Measurements from ENCODE around the gene FMC1. TPM values are rescaled to one million over a fixed set of nuclear protein-coding genes. Genes with fewer than 3 reads are reported as not detected.

Gene FMC1
- total RNA-seq, 4 donors from 2014 or later: 16.6 to 18.2 (median 17.3) TPM

DNA sequence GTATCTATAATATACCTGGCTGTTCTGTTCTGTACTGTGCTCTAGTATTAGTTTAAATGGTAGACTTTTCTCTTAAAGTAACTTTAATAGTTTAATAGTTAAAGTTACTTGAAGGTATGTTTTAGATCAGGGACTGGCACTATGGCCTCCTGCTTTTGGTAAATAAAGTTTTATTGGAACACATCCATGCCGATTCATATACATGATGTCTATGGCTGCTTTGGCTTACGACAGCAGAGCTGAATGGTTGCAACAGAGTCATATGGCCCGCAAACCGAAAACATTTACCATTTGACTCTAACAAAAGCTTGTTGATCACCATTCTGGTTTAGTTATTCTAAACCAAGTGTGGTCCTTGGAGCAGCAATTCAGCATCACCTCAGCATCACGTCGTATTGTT, 25.3 kb downstream of the FMC1 start:
- no peak for TF ChIP-seq POLR2AphosphoS5 (IDR thresholded peaks at IDR 0.05)
- no peak for TF ChIP-seq EP300 (IDR thresholded peaks at IDR 0.05)
- TF ChIP-seq POLR2A (IDR thresholded peaks at IDR 0.05): no peak
- TF ChIP-seq, protein P1, sequence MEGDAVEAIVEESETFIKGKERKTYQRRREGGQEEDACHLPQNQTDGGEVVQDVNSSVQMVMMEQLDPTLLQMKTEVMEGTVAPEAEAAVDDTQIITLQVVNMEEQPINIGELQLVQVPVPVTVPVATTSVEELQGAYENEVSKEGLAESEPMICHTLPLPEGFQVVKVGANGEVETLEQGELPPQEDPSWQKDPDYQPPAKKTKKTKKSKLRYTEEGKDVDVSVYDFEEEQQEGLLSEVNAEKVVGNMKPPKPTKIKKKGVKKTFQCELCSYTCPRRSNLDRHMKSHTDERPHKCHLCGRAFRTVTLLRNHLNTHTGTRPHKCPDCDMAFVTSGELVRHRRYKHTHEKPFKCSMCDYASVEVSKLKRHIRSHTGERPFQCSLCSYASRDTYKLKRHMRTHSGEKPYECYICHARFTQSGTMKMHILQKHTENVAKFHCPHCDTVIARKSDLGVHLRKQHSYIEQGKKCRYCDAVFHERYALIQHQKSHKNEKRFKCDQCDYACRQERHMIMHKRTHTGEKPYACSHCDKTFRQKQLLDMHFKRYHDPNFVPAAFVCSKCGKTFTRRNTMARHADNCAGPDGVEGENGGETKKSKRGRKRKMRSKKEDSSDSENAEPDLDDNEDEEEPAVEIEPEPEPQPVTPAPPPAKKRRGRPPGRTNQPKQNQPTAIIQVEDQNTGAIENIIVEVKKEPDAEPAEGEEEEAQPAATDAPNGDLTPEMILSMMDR (IDR thresholded peaks at IDR 0.05): no peak
- WGBS, 2 donors (ENCODE audit: low coverage in 1 of 2): 77 to 86% methylated on average over 2 to 6 of the region's 6 CpGs
- no peak for ATAC-seq
- peaks cover 13 to 97% (median 21%) of the 10 kb centered on the region in 3 donors for H3K4me1 ChIP-seq
- H3K36me3 ChIP-seq: peaks cover 0 to 15% of the 10 kb centered on the region in 2 donors
- H3K4me3 ChIP-seq: no peak overlapping the region
- no peak overlapping the region for H3K27ac ChIP-seq
- no peaks in the 10 kb centered on the region for H3K27me3 ChIP-seq
- H3K9me3 ChIP-seq: no peaks in the 10 kb centered on the region

- Histone ChIP-seq H3K36me3 (peaks cover 0 to 15% of the 10 kb centered on the region in 2 donors), H3K27ac (no peak overlapping the region), H3K9me3 (no peaks in the 10 kb centered on the region), H3K27me3 (no peaks in the 10 kb centered on the region), H3K4me1 (peaks cover 15 to 97% (median 24%) of the 10 kb centered on the region in 3 donors), H3K4me3 (no peak overlapping the region)
- 55 to 56% methylated on average over 5 to 6 of the region's 6 CpGs for WGBS, 2 donors (ENCODE audit: low coverage in 1 of 2)
- no peak for ATAC-seq
- TF ChIP-seq EP300 (IDR thresholded peaks at IDR 0.05) (no peak), POLR2A (IDR thresholded peaks at IDR 0.05) (no peak), POLR2AphosphoS5 (IDR thresholded peaks at IDR 0.05) (no peak)
Observed at GRCh38 chr7:139367438-139368155, 26.5 kb downstream of the FMC1 start.

DNA sequence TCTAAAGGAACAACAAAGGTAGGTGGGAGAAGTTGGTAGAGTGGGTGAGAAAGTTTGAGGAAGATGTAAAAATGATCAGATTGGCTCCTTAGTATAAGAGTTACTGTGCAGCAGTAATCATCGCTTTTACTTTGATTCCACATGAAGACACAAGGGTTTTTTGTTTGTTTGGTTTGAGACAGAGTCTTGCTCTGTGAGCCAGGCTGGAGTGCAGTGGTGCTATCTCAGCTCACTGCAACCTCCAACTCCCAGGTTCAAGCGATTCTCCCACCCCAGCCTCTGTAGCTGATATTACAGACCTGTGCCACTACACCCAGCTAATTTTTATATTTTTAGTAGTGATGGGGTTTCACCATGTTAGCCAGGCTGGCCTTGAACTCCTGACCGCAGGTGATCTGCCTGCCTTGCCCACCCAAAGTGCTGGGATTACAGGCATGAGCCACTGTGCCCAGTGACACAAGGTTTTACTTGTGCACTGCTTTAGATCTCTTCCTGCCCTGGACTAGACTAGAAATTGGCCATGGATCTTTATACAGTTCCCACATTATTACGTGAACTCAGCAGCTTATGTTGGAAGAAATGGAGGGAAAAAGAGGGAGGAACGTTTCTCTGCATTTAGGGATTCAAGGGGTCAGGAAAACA, 29.3 kb downstream of the FMC1 start:
- Histone ChIP-seq H3K27me3 (no peaks in the 10 kb centered on the region), H3K9me3 (no peaks in the 10 kb centered on the region), H3K4me1 (peaks cover 15 to 95% (median 20%) of the 10 kb centered on the region in 3 donors), H3K4me3 (no peak overlapping the region), H3K27ac (no peak overlapping the region), H3K36me3 (peaks cover 0 to 15% of the 10 kb centered on the region in 2 donors)
- ATAC-seq: no peak
- WGBS, 2 donors (ENCODE audit: low coverage in 1 of 2): 48 to 53% methylated on average over 3 to 4 of the region's 5 CpGs
- TF ChIP-seq POLR2A (IDR thresholded peaks at IDR 0.05) (no peak), POLR2AphosphoS5 (IDR thresholded peaks at IDR 0.05) (no peak), EP300 (IDR thresholded peaks at IDR 0.05) (no peak)
- TF ChIP-seq, protein P1 (IDR thresholded peaks at IDR 0.05): no peak

DNA sequence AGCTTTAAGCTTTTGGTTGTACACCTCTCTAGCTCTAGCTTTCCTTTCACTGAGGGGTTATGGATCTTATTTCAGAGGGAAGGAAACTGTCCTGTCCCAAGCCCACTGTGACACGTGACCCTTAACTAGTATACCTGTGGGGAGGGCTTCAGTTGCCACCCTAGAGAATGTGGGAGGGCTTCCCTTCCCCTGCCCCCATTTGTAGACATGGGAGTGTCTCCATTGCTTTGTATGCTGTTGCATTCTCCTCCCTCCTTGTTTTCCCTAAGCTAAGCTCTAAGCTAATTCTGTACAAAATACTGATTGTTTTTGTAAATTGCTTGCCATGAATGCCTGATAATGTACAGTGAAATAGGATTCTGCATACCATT, 29.8 kb downstream of the FMC1 start:
- no peak overlapping the region for H3K27ac ChIP-seq
- H3K4me1 ChIP-seq: peaks cover 11 to 92% (median 20%) of the 10 kb centered on the region in 3 donors
- no peak for ATAC-seq
- no peak overlapping the region for H3K4me3 ChIP-seq
- H3K36me3 ChIP-seq: peaks cover 0 to 16% of the 10 kb centered on the region in 2 donors
- TF ChIP-seq EP300 (IDR thresholded peaks at IDR 0.05): no peak
- TF ChIP-seq, protein P1 (IDR thresholded peaks at IDR 0.05): no peak
- no peak for TF ChIP-seq POLR2AphosphoS5 (IDR thresholded peaks at IDR 0.05)
- no peak for TF ChIP-seq POLR2A (IDR thresholded peaks at IDR 0.05)
- no peaks in the 10 kb centered on the region for H3K27me3 ChIP-seq
- H3K9me3 ChIP-seq: no peaks in the 10 kb centered on the region
- 67 to 89% methylated on average over 1 of the region's 1 CpG for WGBS, 2 donors (ENCODE audit: low coverage in 1 of 2)

DNA sequence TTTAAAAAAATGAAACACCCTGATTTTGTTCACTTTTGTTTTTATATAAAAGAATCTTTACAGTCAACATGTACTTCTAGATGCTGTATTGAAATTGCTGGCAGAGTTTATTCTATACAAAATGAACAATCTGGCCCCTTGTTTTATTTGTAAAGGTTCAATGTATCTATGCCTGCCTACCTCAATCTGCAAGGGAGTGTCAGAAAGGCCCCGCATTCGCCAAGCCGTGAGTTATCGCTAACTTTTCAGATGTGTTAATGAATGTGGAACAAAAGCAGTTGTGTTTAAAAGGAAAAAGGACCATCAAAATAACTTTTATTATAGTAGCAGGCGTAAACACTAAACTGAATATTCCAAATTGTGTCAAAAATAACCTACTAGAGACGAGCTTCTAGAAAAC, 33.1 kb downstream of the FMC1 start:
- TF ChIP-seq, protein P1 (IDR thresholded peaks at IDR 0.05): no peak
- TF ChIP-seq POLR2A (IDR thresholded peaks at IDR 0.05): no peak
- no peak for TF ChIP-seq POLR2AphosphoS5 (IDR thresholded peaks at IDR 0.05)
- ATAC-seq: no peak
- peaks cover 0 to 43% of the 10 kb centered on the region in 2 donors for H3K36me3 ChIP-seq
- H3K27me3 ChIP-seq: no peaks in the 10 kb centered on the region
- 78 to 84% methylated on average over 6 of the region's 6 CpGs for WGBS, 2 donors (ENCODE audit: low coverage in 1 of 2)
- no peak overlapping the region for H3K27ac ChIP-seq
- no peaks in the 10 kb centered on the region for H3K9me3 ChIP-seq
- H3K4me3 ChIP-seq: no peak overlapping the region
- peaks cover 7 to 62% (median 19%) of the 10 kb centered on the region in 3 donors for H3K4me1 ChIP-seq

Measured in gastroesophageal sphincter (tissue), 4 donors.